H9 (cell line): ENCODE results near the gene PIEZO2. TPM values are rescaled to one million over a fixed set of nuclear protein-coding genes. Genes with fewer than 3 reads are reported as not detected.

Experiments used
- DNase-seq: peaks from one replicate; pipeline ENCODE4 v3.0.0-alpha.2; 2017
- H2AFZ ChIP-seq: one replicate; pipeline ENCODE4 v1.6.1; 2013; ENCODE audit warnings: mild to moderate bottlenecking, low read length, control low read depth, moderate library complexity
- H2AK5ac ChIP-seq: 2 replicates; pipeline ENCODE4 v1.6.1; 2013; ENCODE audit warnings: low read length, control low read depth, mixed read lengths; ENCODE audit not compliant: insufficient read length
- H2BK120ac ChIP-seq: one replicate; pipeline ENCODE4 v1.6.1; 2013; ENCODE audit warnings: low read depth, mild to moderate bottlenecking, low read length, control low read depth, inconsistent platforms; ENCODE audit not compliant: poor library complexity, severe bottlenecking
- H2BK12ac ChIP-seq: 2 replicates; pipeline ENCODE4 v1.6.1; 2013; ENCODE audit warnings: low read length, control low read depth, mixed read lengths, low read depth; ENCODE audit not compliant: insufficient read length
- H2BK15ac ChIP-seq: 2 replicates; pipeline ENCODE4 v1.6.1; 2013; ENCODE audit warnings: low read depth, low read length, control low read depth
- H2BK20ac ChIP-seq: one replicate; pipeline ENCODE4 v1.6.1; 2013; ENCODE audit warnings: low read depth, mild to moderate bottlenecking, low read length, control low read depth, inconsistent platforms; ENCODE audit not compliant: poor library complexity, severe bottlenecking
- H2BK5ac ChIP-seq: 2 replicates; pipeline ENCODE4 v1.6.1; 2013; ENCODE audit warnings: low read length, control low read depth, mixed read lengths; ENCODE audit not compliant: insufficient read length
- H3K14ac ChIP-seq: 2 replicates; pipeline ENCODE4 v1.6.1; 2013; ENCODE audit warnings: low read length, control low read depth; ENCODE audit not compliant: insufficient read depth
- H3K18ac ChIP-seq: 2 replicates; pipeline ENCODE4 v1.6.1; 2013; ENCODE audit warnings: low read depth, mild to moderate bottlenecking, mixed read lengths, low read length, control low read depth; ENCODE audit not compliant: insufficient read length
- H3K23ac ChIP-seq: 2 replicates; pipeline ENCODE4 v1.6.1; 2013; ENCODE audit warnings: low read length, control low read depth, mixed read lengths, low read depth; ENCODE audit not compliant: insufficient read length
- H3K23me2 ChIP-seq: 2 replicates; pipeline ENCODE4 v1.6.1; 2013; ENCODE audit warnings: low read depth, mild to moderate bottlenecking, mixed read lengths, low read length, control low read depth; ENCODE audit not compliant: insufficient read length, poor library complexity, severe bottlenecking
- H3K27ac ChIP-seq: 2 replicates; pipeline ENCODE4 v1.5.1; 2013; ENCODE audit warnings: low read length, control low read depth, mixed read lengths, low read depth; ENCODE audit not compliant: insufficient read length
- H3K27me3 ChIP-seq: 2 replicates; pipeline ENCODE4 v1.6.1; 2013; ENCODE audit warnings: low read length, control low read depth, inconsistent platforms; ENCODE audit not compliant: insufficient read depth
- H3K4ac ChIP-seq: 2 replicates; pipeline ENCODE4 v1.6.1; 2013; ENCODE audit warnings: low read depth, mild to moderate bottlenecking, control low read depth, inconsistent platforms, low read length, moderate library complexity
- H3K4me1 ChIP-seq: 2 replicates; pipeline ENCODE4 v1.6.1; 2013; ENCODE audit warnings: low read length, control low read depth, inconsistent platforms; ENCODE audit not compliant: insufficient read depth
- H3K4me2 ChIP-seq: 2 replicates; pipeline ENCODE4 v1.6.1; 2013; ENCODE audit warnings: low read length, control low read depth, mixed read lengths; ENCODE audit not compliant: insufficient read length, insufficient read depth
- H3K56ac ChIP-seq: 2 replicates; pipeline ENCODE4 v1.6.1; 2013; ENCODE audit warnings: low read depth, mild to moderate bottlenecking, mixed read lengths, low read length, control low read depth; ENCODE audit not compliant: insufficient read length
- H3K79me1 ChIP-seq: 2 replicates; pipeline ENCODE4 v1.6.1; 2013; ENCODE audit warnings: low read depth, mild to moderate bottlenecking, moderate library complexity, low read length, control low read depth, inconsistent platforms; ENCODE audit not compliant: insufficient read depth, poor library complexity, severe bottlenecking
- H3K79me2 ChIP-seq: 2 replicates; pipeline ENCODE4 v1.6.1; 2013; ENCODE audit warnings: low read length, control low read depth, inconsistent platforms; ENCODE audit not compliant: insufficient read depth
- H3K9ac ChIP-seq: 2 replicates; pipeline ENCODE4 v1.6.1; 2013; ENCODE audit warnings: low read length, control low read depth, mixed read lengths; ENCODE audit not compliant: insufficient read length; ENCODE audit errors: extremely low read depth
- H3K9me3 ChIP-seq: one replicate; pipeline ENCODE4 v1.6.1; 2013; ENCODE audit warnings: low read depth, low read length, inconsistent platforms; ENCODE audit not compliant: control insufficient read depth
- H3T11ph ChIP-seq: one replicate; pipeline ENCODE4 v1.6.1; 2013; ENCODE audit warnings: mild to moderate bottlenecking, low read length, control low read depth, inconsistent platforms
- H4K20me1 ChIP-seq: one replicate; pipeline ENCODE4 v1.6.1; 2013; ENCODE audit not compliant: control insufficient read depth, insufficient read length, insufficient read depth
- H4K5ac ChIP-seq: 2 replicates; pipeline ENCODE4 v1.6.1; 2013; ENCODE audit warnings: low read depth, mild to moderate bottlenecking, mixed read lengths, low read length, control low read depth; ENCODE audit not compliant: insufficient read length
- H4K8ac ChIP-seq: replicated peaks from 2 replicates; pipeline ENCODE4 v1.6.1; 2013; ENCODE audit warnings: low read length, control low read depth, mixed read lengths, low read depth; ENCODE audit not compliant: insufficient read length
- H4K91ac ChIP-seq: 2 replicates; pipeline ENCODE4 v1.6.1; 2013; ENCODE audit warnings: low read depth, mild to moderate bottlenecking, moderate library complexity, mixed read lengths, low read length, control low read depth; ENCODE audit not compliant: insufficient read length
- H3K27ac Mint-ChIP-seq, 3 experiments: 2 replicates in 2 of 3; 3 replicates in 1 of 3; pipeline ENCODE4 v1.8.0; 2020 to 2021; ENCODE audit warnings: mixed read lengths in 3 of 3, mild to moderate bottlenecking in 1 of 3, moderate library complexity in 1 of 3
- H3K27me3 Mint-ChIP-seq: 2 replicates; pipeline ENCODE4 v1.8.0; 2021; ENCODE audit warnings: low read depth, mild to moderate bottlenecking, moderate library complexity, mixed read lengths
- H3K36me3 Mint-ChIP-seq, 3 experiments: 2 replicates in 2 of 3; 3 replicates in 1 of 3; pipeline ENCODE4 v1.8.0; 2020 to 2021; ENCODE audit warnings: low read depth in 3 of 3, mixed read lengths in 3 of 3; ENCODE audit not compliant: insufficient read depth in 1 of 3
- H3K4me1 Mint-ChIP-seq, 2 experiments: 2 replicates each; pipeline ENCODE4 v1.8.0; 2020; ENCODE audit warnings: mixed read lengths in 2 of 2
- H3K4me3 Mint-ChIP-seq, 2 experiments: 2 replicates in 1 of 2; 3 replicates in 1 of 2; pipeline ENCODE4 v1.8.0; 2020 to 2021; ENCODE audit warnings: mild to moderate bottlenecking in 2 of 2, mixed read lengths in 2 of 2, moderate library complexity in 1 of 2
- H3K9me3 Mint-ChIP-seq, 2 experiments: 2 replicates in 1 of 2; 3 replicates in 1 of 2; pipeline ENCODE4 v1.8.0; 2020; ENCODE audit warnings: mild to moderate bottlenecking in 2 of 2, mixed read lengths in 2 of 2, moderate library complexity in 1 of 2
- WGBS: extraction: QIAGEN DNeasy Blood & Tissue Kit; methylation state at CpG from one replicate; pipeline ENCODE4 v1.1.7; 2013; ENCODE audit warnings: missing lambda C conversion rate, low lambda C conversion rate, mixed read lengths; ENCODE audit not compliant: insufficient read length; ENCODE audit errors: extremely low coverage; 5-methylcytosine and 5-hydroxymethylcytosine counted together
- total RNA-seq: library from RNA; stranded (reverse); gene quantifications from 2 replicates; pipeline ENCODE4 v1.2.1, GENCODE V29; 2021
- TF ChIP-seq, protein P1 (sequence below): fragments of 200-600 bp; sonication (generic); conservative IDR thresholded peaks from 3 replicates; pipeline ENCODE4 v1.8.0; 2021; ENCODE audit warnings: antibody characterized with exemption, mild to moderate bottlenecking

PIEZO2 gene
- total RNA-seq, 1 experiment from 2014 or later: 3.9 TPM

DNA sequence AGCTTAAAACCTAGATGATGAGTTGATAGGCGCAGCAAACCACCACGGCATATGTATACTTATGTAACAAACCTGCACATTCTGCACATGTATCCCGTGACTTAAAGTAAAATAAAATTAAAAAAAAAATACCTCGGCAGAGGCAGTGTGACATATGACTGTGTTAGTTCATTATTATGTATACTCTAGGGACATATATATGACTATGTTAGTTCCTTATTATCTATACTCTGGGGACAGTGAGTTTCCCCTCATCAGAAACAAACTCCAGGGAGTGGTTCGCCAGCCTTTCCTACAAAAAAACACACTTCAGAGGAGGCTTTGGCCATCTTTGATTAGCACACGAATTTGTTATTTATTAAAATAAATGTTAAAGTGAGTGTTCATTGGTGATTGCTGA is 209.5 kb downstream of the PIEZO2 start:
- H3K4me3 Mint-ChIP-seq: no peak overlapping the region; a peak in 1 of 5 replicates
- H2BK20ac ChIP-seq: no peak overlapping the region
- no peak overlapping the region for H2BK5ac ChIP-seq
- no peak overlapping the region for H2AFZ ChIP-seq
- no peak overlapping the region for H3K4me2 ChIP-seq
- no peak overlapping the region for H3K27ac Mint-ChIP-seq
- H4K20me1 ChIP-seq: no peaks in the 10 kb centered on the region
- H3K27ac ChIP-seq: no peak overlapping the region
- no peak overlapping the region for H3K56ac ChIP-seq
- H3K9me3 Mint-ChIP-seq: peaks cover 20% of the 10 kb centered on the region in 2 experiments
- H3K27me3 Mint-ChIP-seq: no peaks in the 10 kb centered on the region
- H2BK120ac ChIP-seq: no peak overlapping the region
- no peak overlapping the region for H3K9ac ChIP-seq
- H3K4ac ChIP-seq: no peak overlapping the region
- no peak overlapping the region for H3K23ac ChIP-seq
- no peaks in the 10 kb centered on the region for H3K9me3 ChIP-seq
- no peaks in the 10 kb centered on the region for H3K23me2 ChIP-seq
- no peak overlapping the region for H2AK5ac ChIP-seq
- 100% methylated on average over 1 of the region's 6 CpGs for WGBS
- H2BK12ac ChIP-seq: no peak overlapping the region
- TF ChIP-seq, protein P1, sequence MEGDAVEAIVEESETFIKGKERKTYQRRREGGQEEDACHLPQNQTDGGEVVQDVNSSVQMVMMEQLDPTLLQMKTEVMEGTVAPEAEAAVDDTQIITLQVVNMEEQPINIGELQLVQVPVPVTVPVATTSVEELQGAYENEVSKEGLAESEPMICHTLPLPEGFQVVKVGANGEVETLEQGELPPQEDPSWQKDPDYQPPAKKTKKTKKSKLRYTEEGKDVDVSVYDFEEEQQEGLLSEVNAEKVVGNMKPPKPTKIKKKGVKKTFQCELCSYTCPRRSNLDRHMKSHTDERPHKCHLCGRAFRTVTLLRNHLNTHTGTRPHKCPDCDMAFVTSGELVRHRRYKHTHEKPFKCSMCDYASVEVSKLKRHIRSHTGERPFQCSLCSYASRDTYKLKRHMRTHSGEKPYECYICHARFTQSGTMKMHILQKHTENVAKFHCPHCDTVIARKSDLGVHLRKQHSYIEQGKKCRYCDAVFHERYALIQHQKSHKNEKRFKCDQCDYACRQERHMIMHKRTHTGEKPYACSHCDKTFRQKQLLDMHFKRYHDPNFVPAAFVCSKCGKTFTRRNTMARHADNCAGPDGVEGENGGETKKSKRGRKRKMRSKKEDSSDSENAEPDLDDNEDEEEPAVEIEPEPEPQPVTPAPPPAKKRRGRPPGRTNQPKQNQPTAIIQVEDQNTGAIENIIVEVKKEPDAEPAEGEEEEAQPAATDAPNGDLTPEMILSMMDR: no peak
- H3K14ac ChIP-seq: no peak overlapping the region
- H4K8ac ChIP-seq: no peak overlapping the region
- H3K4me1 ChIP-seq: peaks cover 3% of the 10 kb centered on the region; the same call in 1 of the 2 replicates
- no peak overlapping the region for H3K18ac ChIP-seq
- H3K79me1 ChIP-seq: no peaks in the 10 kb centered on the region
- no peak overlapping the region for H4K91ac ChIP-seq
- H3T11ph ChIP-seq: no peak overlapping the region
- peaks cover 20 to 21% of the 10 kb centered on the region in 2 experiments for H3K4me1 Mint-ChIP-seq
- no peak overlapping the region for H2BK15ac ChIP-seq
- DNase-seq: no peak
- peaks cover 11 to 23% (median 21%) of the 10 kb centered on the region in 3 experiments for H3K36me3 Mint-ChIP-seq
- H3K79me2 ChIP-seq: no peaks in the 10 kb centered on the region
- no peak overlapping the region for H4K5ac ChIP-seq
- no peaks in the 10 kb centered on the region for H3K27me3 ChIP-seq
